ENCODE results near the gene SEC22C.

SEC22C gene

DNA sequence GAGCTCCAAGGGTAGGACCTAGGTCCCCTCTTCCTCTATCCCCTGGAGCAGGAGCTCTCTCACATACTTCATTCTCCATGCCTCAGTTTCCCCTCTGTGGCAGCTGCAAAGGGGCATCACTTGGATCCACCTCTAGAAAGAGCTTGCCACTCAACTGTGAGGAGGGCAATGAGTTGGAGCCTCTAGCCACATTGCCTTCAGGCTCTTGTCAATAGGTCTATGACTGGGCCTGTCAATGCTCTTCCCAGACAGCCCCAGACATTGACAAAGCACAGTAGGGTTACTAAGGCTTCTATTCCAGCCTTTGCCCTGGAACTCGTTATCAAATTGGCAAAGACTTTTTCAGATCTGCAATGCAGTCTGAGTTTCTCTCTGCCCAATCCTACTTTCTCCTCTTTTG is 83.7 kb downstream of the SEC22C start:
- DNase-seq (ENCODE audit: low read depth, low spot score), result no peak
